Hematopoietic multipotent progenitor cell treated with erythropoietin and hydrocortisone succinate and interleukin-3 and kit ligand, for 4 days (in vitro differentiated cells): ENCODE data around the gene PNPLA6.
A peak's percentile ranks its signal among the peaks of the same experiment; 100 is the strongest.

Source experiments
- DNase-seq: peaks from one replicate; pipeline ENCODE4 v3.0.0-alpha.2; 2015

PNPLA6 gene

DNA sequence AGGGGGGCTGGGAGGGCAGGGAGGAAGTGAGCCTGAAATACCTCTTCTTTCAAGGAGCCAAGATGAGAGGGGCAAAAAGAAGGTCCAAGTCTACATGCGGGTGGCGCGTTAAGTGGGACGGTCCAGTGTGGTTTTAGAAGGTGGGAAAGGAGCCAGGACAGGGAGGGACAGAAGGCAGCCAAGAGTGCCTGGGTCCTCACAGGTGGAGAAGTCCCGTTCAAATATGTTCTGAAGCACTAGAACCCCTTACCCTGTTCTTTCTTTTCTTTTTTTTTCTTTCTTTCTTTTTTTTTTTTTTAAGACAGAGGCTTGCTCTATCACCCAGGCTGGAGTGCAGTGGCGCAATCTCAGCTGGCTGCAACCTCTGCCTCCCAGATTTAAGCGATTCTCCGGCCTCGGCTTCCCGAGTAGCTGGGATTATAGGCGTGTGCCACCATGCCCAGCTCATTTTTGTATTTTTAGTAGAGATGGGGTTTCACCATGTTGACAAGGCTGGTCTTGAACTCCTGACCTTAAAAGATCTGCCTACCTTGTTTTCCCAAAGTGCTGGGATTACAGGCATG is 67.5 kb downstream of the PNPLA6 start:
- no peak for DNase-seq

DNA sequence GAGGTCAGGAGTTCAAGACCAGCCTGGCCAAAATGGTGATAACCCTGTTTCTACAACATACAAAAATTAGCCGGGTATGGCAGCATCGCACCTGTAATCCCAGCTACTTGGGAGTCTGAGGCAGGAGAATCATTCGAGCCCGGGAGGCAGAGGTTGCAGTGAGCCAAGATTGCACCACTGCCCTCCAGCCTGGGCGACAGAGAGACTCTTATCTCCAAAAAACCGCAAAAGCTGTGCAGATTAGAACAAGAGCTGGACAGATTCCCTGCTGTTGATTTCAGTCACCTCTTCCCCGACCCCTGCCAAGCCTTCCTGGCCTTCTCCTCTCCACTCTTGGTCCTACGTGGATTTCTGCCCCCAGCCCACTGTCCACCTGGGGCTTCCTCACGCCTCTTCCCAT is 68.4 kb downstream of the PNPLA6 start:
- peak; percentile 41 for DNase-seq

GRCh38 chr19:7605490-7606222 is 70.1 kb downstream of the PNPLA6 start:
- DNase-seq: peak; percentile 86

GRCh38 chr19:7606289-7606688 is 70.8 kb downstream of the PNPLA6 start:
- no peak for DNase-seq

DNA sequence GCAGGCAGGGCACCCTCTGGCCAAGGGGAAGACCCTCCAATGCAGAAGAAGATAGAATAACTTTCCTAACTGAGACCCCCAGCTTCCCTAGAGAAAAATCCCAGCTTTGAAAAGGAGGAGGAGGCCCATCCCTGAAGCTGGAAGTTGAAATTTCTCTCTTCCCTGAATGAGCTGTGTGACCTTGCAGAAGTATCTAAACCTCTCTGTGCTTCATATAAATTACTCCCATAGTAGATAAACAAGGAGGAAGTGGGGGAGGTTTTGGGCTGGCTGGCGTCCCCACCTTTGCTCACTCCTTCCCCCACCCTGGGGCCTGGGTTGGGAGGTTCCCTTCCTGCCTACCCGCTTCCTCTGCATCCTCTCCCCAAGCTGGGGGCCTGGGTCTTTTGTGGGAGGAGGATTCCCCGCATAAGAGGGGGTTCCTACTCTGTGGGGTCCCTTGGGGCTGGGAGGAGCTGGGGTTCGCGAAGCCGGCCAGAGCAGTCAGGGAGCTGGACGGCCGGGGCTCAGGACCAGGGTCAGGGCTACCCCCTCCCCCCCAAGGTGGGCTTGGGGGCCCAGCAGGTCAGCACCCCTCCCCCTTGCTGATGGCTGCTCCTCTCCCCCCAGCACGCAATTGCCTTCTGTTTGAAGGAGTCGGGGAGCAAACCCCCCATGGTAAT is 71.8 kb downstream of the PNPLA6 start:
- DNase-seq: no peak

DNA sequence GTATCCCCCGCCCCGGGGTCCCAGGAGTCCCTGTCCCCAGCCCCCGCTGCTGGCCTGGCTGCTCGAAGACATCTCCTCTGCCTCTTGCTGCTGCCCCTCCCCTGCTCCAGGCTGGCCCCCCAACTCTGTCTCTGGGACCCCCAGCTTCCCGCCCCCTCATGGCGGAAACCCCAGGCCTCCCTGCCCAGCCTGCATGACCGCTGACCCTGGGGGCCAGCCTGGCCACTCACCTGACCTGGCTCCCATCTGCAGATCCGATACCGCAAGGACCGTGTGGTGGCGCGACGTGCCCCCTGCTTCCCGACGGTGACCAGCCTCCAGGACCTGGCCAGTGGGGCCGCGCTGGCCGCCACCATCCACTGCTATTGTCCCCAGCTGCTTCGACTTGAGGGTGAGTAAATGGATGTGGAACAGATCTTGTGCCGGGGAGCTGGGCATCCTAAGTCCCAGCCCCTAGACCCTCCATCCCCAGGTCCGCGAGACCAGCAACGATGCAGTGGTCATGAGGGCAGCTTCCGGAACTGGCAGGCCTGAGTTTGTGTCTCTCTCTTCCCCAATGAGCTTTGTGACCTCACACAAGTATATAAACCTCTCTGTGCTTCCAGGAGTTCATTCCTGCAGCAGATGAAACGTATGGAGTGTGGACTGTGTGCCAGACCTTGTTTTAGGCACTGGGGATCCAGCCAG is 72.5 kb downstream of the PNPLA6 start:
- no peak for DNase-seq

- DNase-seq: no peak
Measured at GRCh38 chr19:7610491-7611240, 75.1 kb downstream of the PNPLA6 start.
